Skeletal muscle tissue (tissue), 4 donors: ENCODE results near the gene TRAF1. TPM values are rescaled to one million over a fixed set of nuclear protein-coding genes. Genes with fewer than 3 reads are reported as not detected.

Source experiments
- H3K27ac ChIP-seq: one replicate; pipeline ENCODE4 v1.7.0; 2013; ENCODE audit warnings: mild to moderate bottlenecking, low read depth, low read length, inconsistent platforms
- H3K27me3 ChIP-seq, 3 donors: one replicate each; pipeline ENCODE4 v1.7.0; 2013; ENCODE audit warnings: low read length in 3 of 3; ENCODE audit not compliant: control insufficient read depth in 3 of 3, insufficient read depth in 3 of 3
- H3K36me3 ChIP-seq, 3 donors: one replicate each; pipeline ENCODE4 v1.7.0; 2013; ENCODE audit warnings: low read length in 3 of 3; ENCODE audit not compliant: control insufficient read depth in 3 of 3, insufficient read depth in 3 of 3
- H3K4me1 ChIP-seq, 3 donors: one replicate each; pipeline ENCODE4 v1.7.0; 2013; ENCODE audit warnings: low read length in 3 of 3, mild to moderate bottlenecking in 3 of 3; ENCODE audit not compliant: control insufficient read depth in 3 of 3, insufficient read depth in 3 of 3
- H3K4me3 ChIP-seq, 3 donors: one replicate each; pipeline ENCODE4 v1.7.0; 2013; ENCODE audit warnings: low read length in 3 of 3
- H3K9ac ChIP-seq, 3 donors: one replicate each; pipeline ENCODE4 v1.7.0; 2013; ENCODE audit warnings: low read length in 3 of 3, mild to moderate bottlenecking in 3 of 3, moderate library complexity in 2 of 3, low read depth in 1 of 3
- H3K9me3 ChIP-seq, 3 donors: one replicate each; pipeline ENCODE4 v1.7.0; 2013; ENCODE audit warnings: low read length in 3 of 3; ENCODE audit not compliant: control insufficient read depth in 3 of 3
- total RNA-seq: library from RNA; depleted of rRNA; stranded (reverse); fragments of >200 nt; gene quantifications from one replicate; pipeline ENCODE4 v1.2.3, GENCODE V29; 2014
- donor health status: Osteomylitis.

The TRAF1 gene
- total RNA-seq, 1 donor from 2014 or later, result 2.1 TPM

DNA sequence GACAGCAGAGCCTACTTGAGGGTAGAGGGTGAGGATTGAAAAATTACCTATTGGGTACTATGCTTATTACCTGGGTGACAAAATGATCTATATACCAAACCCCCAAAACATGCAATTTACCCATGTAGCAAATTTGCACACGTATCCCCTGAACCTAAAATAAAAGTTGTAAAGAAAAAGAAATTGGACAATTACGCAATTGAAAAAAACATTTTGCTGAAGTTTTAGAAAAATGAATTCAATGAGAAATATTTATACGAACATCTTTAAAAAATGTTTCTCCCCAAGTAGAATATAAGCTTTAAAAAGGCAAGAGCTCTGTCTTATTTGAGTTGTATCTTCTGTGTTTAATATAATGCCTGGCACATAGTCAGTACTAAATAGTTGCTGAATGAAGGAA, 30.3 kb upstream of the TRAF1 start:
- Histone ChIP-seq H3K27me3 (no peaks in the 10 kb centered on the region), H3K9me3 (no peaks in the 10 kb centered on the region), H3K36me3 (peaks cover 0 to 2% (median 0%) of the 10 kb centered on the region in 3 donors), H3K4me3 (no peak overlapping the region), H3K27ac (no peak overlapping the region), H3K9ac (no peak overlapping the region), H3K4me1 (no peaks in the 10 kb centered on the region)

DNA sequence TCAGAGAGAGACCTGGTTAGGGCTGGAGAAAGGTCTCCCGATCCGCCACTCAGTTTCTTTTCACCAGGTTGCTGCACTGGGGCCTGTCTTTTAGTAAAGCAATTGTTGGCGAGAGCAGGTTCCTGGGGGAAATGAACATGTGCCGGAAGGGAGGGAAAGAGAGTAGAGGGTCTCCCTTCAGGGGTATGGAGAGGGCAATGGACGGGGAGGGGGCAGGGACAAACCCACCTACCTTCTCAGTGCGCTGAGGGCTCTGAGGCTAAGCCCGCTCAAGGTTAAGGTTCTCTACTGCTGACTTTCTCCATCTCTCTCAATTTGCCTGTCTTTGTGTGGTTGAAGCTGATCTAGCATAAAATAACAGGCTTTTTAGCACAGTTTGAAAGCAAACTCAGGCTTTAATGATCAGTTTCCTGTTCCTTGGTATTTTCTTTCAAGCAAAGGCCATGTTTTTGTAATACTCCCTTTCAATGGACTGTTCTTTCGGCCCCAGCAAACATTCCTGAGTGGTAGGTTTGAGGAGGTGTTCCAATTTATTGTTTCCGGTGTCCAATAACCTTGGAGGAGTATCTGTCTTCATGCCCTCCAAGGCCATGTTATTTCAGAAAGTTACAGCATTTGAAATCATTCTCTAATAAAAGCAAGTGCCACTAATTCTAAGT, 25.5 kb upstream of the TRAF1 start:
- no peaks in the 10 kb centered on the region for H3K27me3 ChIP-seq
- H3K9ac ChIP-seq, result no peak overlapping the region
- H3K4me3 ChIP-seq, result no peak overlapping the region
- no peaks in the 10 kb centered on the region for H3K9me3 ChIP-seq
- no peak overlapping the region for H3K27ac ChIP-seq
- H3K36me3 ChIP-seq, result no peaks in the 10 kb centered on the region
- no peaks in the 10 kb centered on the region for H3K4me1 ChIP-seq

DNA sequence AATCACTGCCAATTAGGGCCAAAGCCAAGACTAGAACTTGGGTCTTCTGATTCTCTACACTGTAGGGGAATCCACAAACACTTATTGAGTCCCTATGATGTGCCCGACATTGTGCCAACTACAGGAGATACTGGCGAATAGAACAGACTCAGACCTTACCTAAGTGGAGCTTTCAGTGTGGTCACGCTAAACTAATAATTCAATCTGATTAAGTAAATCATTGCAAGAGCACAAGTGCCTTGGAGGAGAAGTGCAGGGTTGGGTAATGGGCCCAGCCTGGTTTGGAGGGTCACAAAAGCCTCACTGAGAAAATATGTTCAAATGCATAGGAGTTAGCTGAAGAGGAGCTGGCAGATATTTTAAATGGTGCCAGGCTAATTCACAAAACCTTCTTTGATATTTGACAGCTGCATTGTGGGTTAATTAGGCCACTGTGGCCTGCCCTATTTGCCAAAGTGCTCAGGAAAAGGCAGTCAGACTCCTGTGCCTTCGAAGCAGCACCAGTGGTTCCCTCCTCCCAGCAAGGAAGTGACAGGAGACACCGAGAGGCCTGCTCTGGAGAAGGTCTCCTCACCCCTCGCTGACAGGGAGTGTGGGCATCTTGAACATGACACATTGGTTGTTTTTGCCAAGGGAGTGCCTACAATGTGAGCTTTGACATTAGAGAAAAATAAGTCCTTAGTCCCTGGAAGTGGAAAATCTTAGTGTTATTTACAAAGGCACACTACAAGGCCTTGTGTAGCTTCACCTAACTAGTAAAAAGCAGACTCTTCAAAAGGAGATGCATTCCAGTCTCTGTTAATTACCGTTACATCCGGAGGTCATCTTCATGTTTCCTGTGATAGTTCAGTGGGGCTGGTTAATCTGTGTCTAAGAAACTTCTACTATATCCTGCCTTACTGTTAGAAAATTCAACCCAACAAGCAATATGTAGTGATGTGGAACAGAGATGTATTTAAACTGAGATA, 24.1 kb upstream of the TRAF1 start:
- Histone ChIP-seq H3K27ac (no peak overlapping the region), H3K4me1 (no peaks in the 10 kb centered on the region)

DNA sequence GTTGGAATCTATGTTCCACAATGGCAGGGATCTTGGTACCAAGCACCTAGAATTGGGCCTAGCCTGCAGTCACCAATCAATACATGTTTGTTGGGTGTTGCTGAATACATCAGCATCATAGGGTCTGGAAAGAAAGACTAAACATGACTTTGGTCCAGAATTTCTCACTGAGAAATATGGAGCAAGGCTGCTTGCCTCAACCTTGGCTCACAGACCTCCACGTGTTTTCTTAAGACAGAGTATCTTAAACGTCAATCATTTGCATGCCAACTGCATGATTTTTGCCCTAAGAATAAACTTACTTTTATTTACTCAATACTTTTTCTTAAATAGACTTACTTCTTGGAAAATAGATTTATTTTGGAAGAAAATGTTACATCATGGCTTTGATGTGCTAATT, 22.7 kb upstream of the TRAF1 start:
- Histone ChIP-seq H3K36me3 (no peaks in the 10 kb centered on the region), H3K9me3 (no peaks in the 10 kb centered on the region), H3K27me3 (no peaks in the 10 kb centered on the region), H3K9ac (no peak overlapping the region), H3K4me1 (no peaks in the 10 kb centered on the region), H3K4me3 (no peak overlapping the region), H3K27ac (no peak overlapping the region)

More for the DNA sequence above, 24.1 kb upstream of the TRAF1 start:
- Histone ChIP-seq H3K36me3 (no peaks in the 10 kb centered on the region), H3K9me3 (no peaks in the 10 kb centered on the region), H3K27me3 (no peaks in the 10 kb centered on the region), H3K9ac (no peak overlapping the region), H3K4me3 (no peak overlapping the region)

DNA sequence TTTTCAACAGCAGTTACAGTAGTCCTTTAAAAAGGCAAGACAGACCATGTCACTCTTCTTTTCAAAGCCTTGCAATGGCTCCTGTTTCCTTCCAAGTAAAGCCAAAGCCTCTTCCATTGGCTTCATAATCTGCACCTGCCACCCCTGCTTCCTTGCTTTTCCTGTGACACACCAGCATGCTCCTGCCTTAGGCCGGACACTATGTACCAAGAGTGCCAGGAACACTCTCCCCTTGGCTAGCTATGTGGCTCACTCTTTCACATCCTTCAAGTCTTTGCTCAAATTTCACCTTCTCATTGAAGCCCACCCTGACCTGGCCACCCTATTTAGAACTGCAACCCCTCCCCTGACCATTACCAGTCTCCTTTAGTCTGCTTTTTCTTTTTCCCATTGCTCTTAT, 22.2 kb upstream of the TRAF1 start:
- Histone ChIP-seq H3K4me1 (no peaks in the 10 kb centered on the region), H3K4me3 (no peak overlapping the region), H3K9ac (no peak overlapping the region), H3K27ac (no peak overlapping the region), H3K27me3 (no peaks in the 10 kb centered on the region), H3K36me3 (no peaks in the 10 kb centered on the region), H3K9me3 (no peaks in the 10 kb centered on the region)

DNA sequence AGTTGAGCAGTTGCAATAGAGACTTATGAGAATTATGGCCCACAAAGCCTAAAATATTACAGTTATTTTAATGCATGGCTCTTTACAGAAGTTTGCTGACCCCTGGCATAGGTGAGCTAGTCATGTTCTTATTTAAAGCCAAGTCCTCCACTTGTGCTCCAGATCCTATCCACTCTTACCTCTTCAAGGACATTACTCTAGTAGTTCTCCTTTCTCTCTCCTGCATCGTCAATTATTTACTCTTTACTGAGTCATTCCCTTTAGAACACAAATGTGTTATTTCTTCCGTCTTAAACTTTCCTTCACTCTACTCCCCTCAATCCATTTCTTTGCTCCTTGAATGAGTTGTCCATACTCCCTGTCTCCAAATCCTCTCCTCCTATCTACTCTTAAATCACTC, 20.6 kb upstream of the TRAF1 start:
- no peak overlapping the region for H3K4me3 ChIP-seq
- H3K4me1 ChIP-seq, result peaks cover 7 to 9% (median 8%) of the 10 kb centered on the region in 3 donors
- no peaks in the 10 kb centered on the region for H3K9me3 ChIP-seq
- H3K27me3 ChIP-seq, result no peaks in the 10 kb centered on the region
- H3K9ac ChIP-seq, result no peak overlapping the region
- no peak overlapping the region for H3K27ac ChIP-seq
- no peaks in the 10 kb centered on the region for H3K36me3 ChIP-seq

DNA sequence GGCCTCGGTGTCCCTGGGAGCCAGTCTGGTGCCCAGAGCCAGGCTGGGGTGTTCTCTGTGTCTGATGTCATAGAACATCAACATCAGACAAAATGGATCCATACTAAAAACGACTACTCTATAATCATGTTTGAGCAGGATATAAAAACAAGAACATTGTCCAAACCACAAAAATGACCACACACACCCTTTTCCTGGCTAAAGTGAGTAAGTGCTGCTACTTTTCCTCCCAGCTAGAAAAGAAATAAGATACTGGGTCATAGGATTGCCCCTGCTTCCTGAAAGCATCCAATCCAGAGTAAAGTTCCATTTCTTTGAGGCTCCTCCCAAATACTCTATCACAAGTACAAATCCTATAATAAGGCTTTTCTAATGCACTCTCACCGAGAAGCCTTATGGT, 19.7 kb upstream of the TRAF1 start:
- H3K27ac ChIP-seq, result no peak overlapping the region
- H3K27me3 ChIP-seq, result no peaks in the 10 kb centered on the region
- H3K9me3 ChIP-seq, result no peaks in the 10 kb centered on the region
- H3K36me3 ChIP-seq, result no peaks in the 10 kb centered on the region
- H3K9ac ChIP-seq, result no peak overlapping the region
- peaks cover 8 to 15% (median 11%) of the 10 kb centered on the region in 3 donors for H3K4me1 ChIP-seq
- H3K4me3 ChIP-seq, result no peak overlapping the region

DNA sequence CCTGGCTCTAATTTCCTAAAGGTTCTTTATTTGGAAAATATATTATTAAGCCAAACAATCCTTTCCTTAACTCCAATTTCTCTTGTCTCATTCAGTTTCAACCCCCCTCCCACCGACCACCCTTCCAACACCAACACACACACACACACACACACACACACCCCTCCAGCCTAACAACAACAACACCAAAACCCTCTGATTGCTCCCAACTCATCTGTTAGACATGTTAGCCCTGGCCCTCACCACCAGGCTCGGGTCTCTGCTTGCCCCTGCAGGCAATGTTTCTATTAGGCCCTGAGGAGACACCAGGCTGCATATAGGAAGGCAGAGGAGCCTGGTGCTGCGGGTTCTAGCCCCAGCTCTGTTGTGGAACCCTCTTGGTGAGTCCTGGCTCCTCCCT, 18.4 kb upstream of the TRAF1 start:
- Histone ChIP-seq H3K36me3 (no peaks in the 10 kb centered on the region), H3K9ac (no peak overlapping the region), H3K4me1 (peaks cover 8 to 18% (median 15%) of the 10 kb centered on the region in 3 donors), H3K4me3 (no peak overlapping the region), H3K27ac (no peak overlapping the region), H3K9me3 (no peaks in the 10 kb centered on the region), H3K27me3 (no peaks in the 10 kb centered on the region)

DNA sequence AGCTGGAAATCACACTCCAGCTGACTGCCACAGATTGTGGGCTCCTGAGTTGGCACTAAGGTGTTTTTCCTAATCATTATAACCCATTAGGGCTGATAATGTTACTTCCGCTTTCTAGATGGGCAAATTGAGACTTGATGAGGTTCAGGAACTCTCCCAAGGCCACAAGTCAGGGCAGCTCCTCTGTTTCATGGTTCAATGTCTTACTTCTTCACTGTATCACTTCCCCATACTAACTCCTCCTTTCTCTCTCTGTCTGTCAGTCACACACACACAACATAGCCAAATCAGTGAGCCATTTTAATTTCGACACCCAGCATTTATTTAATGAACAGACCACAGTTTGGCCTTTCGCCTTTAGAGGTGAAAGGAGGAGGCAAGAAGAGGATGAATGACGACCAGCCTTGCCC, 17.8 kb upstream of the TRAF1 start:
- Histone ChIP-seq H3K36me3 (no peaks in the 10 kb centered on the region), H3K9me3 (no peaks in the 10 kb centered on the region), H3K4me1 (peaks cover 8 to 18% (median 15%) of the 10 kb centered on the region in 3 donors), H3K9ac (no peak overlapping the region), H3K4me3 (no peak overlapping the region), H3K27me3 (no peaks in the 10 kb centered on the region), H3K27ac (no peak overlapping the region)
